ENCODE results near the gene RRAD. TPM values are rescaled to one million over a fixed set of nuclear protein-coding genes. Genes with fewer than 3 reads are reported as not detected.

RRAD gene
- total RNA-seq, 1 donor from 2014 or later = 135 TPM

- DNase-seq = no peak
- TF ChIP-seq CTCF (IDR thresholded peaks at IDR 0.05; ENCODE audit: borderline replicate concordance) = no peak
- H3K36me3 ChIP-seq = no peaks in the 10 kb centered on the region
- H3K27ac ChIP-seq (replicated peaks) = peak overlapping the region; percentile 12
- intact Hi-C loops (cut with micrococcal nuclease) = no loop called here
- H3K4me3 ChIP-seq = no peak overlapping the region
- peaks cover 11% of the 10 kb centered on the region for H3K4me1 ChIP-seq
- no peaks in the 10 kb centered on the region for H3K9me3 ChIP-seq (replicated peaks)
- H3K27me3 ChIP-seq (ENCODE audit: low read depth) = no peaks in the 10 kb centered on the region
Measured at GRCh38 chr16:66874079-66874775, 51.1 kb downstream of the RRAD start.

GRCh38 chr16:66873685-66874055, 51.7 kb downstream of the RRAD start:
- Histone ChIP-seq H3K27ac (replicated peaks) (peak overlapping the region; percentile 72), H3K27me3 (ENCODE audit: low read depth) (no peaks in the 10 kb centered on the region), H3K9me3 (replicated peaks) (no peaks in the 10 kb centered on the region), H3K4me3 (peak overlapping the region; percentile 56), H3K36me3 (no peaks in the 10 kb centered on the region), H3K4me1 (peaks cover 11% of the 10 kb centered on the region)
- intact Hi-C loops (cut with micrococcal nuclease) = no loop called here
- TF ChIP-seq CTCF (IDR thresholded peaks at IDR 0.05; ENCODE audit: borderline replicate concordance) = no peak
- no peak for DNase-seq

GRCh38 chr16:66872943-66873684, 52.2 kb downstream of the RRAD start:
- peak overlapping the region; percentile 72 for H3K27ac ChIP-seq (replicated peaks)

GRCh38 chr16:66872559-66872942, 52.8 kb downstream of the RRAD start:
- intact Hi-C loops (cut with micrococcal nuclease) = no loop called here
- Histone ChIP-seq H3K27ac (replicated peaks) (peak overlapping the region; percentile 72), H3K4me1 (peaks cover 11% of the 10 kb centered on the region), H3K27me3 (ENCODE audit: low read depth) (no peaks in the 10 kb centered on the region), H3K36me3 (no peaks in the 10 kb centered on the region), H3K9me3 (replicated peaks) (no peaks in the 10 kb centered on the region), H3K4me3 (peak overlapping the region; percentile 56)
- TF ChIP-seq CTCF (IDR thresholded peaks at IDR 0.05; ENCODE audit: borderline replicate concordance) = no peak
- DNase-seq = no peak

More at GRCh38 chr16:66872943-66873684, 52.2 kb downstream of the RRAD start:
- TF ChIP-seq CTCF (IDR thresholded peaks at IDR 0.05; ENCODE audit: borderline replicate concordance) = peak; percentile 96
- peak; percentile 92 for DNase-seq
- intact Hi-C loops (cut with micrococcal nuclease) = no loop called here
- H3K9me3 ChIP-seq (replicated peaks) = no peaks in the 10 kb centered on the region
- H3K4me1 ChIP-seq = peaks cover 11% of the 10 kb centered on the region
- no peaks in the 10 kb centered on the region for H3K36me3 ChIP-seq
- peak overlapping the region; percentile 56 for H3K4me3 ChIP-seq
- no peaks in the 10 kb centered on the region for H3K27me3 ChIP-seq (ENCODE audit: low read depth)

GRCh38 chr16:66871840-66872239, 53.5 kb downstream of the RRAD start:
- H3K4me3 ChIP-seq = no peak overlapping the region
- no peak for TF ChIP-seq CTCF (IDR thresholded peaks at IDR 0.05; ENCODE audit: borderline replicate concordance)
- DNase-seq = no peak
- H3K27ac ChIP-seq (replicated peaks) = no peak overlapping the region
- H3K9me3 ChIP-seq (replicated peaks) = no peaks in the 10 kb centered on the region
- H3K27me3 ChIP-seq (ENCODE audit: low read depth) = no peaks in the 10 kb centered on the region
- no peaks in the 10 kb centered on the region for H3K36me3 ChIP-seq
- peaks cover 11% of the 10 kb centered on the region for H3K4me1 ChIP-seq
- intact Hi-C loops (cut with micrococcal nuclease) = no loop called here

Other genes with a start within 250 kb of the RRAD start
- gene CMTM4, start 228.8 kb downstream of the RRAD start, total RNA-seq = 11.3 TPM
- gene DYNC1LI2, start 173.9 kb downstream of the RRAD start, total RNA-seq = 82.9 TPM
- not detected for gene TERB1, start 124.0 kb downstream of the RRAD start, total RNA-seq
- 28.4 TPM for gene NAE1, start 94.6 kb downstream of the RRAD start, total RNA-seq
- not detected for gene CA7, start 81.1 kb downstream of the RRAD start, total RNA-seq
- 2.8 TPM for gene PDP2, start 45.0 kb downstream of the RRAD start, total RNA-seq
- gene CDH16, start 6.7 kb downstream of the RRAD start, total RNA-seq = not detected
- 127 TPM for gene CIAO2B, start 8.9 kb upstream of the RRAD start, total RNA-seq
- gene CES2, start 10.0 kb upstream of the RRAD start, total RNA-seq = 88.5 TPM
- 1.0 TPM for gene CES3, start 35.7 kb upstream of the RRAD start, total RNA-seq
- 11.0 TPM for gene CES4A, start 63.1 kb upstream of the RRAD start, total RNA-seq
- 25.2 TPM for gene CBFB, start 103.6 kb upstream of the RRAD start, total RNA-seq
- gene PHAF1, start 184.4 kb upstream of the RRAD start, total RNA-seq = 10.4 TPM
- gene B3GNT9, start 225.5 kb upstream of the RRAD start, total RNA-seq = 9.8 TPM
- gene TRADD, start 234.4 kb upstream of the RRAD start, total RNA-seq = 9.8 TPM
- gene FBXL8, start 234.4 kb upstream of the RRAD start, total RNA-seq = 9.4 TPM
- gene HSF4, start 239.2 kb upstream of the RRAD start, total RNA-seq = 70.5 TPM
- gene NOL3, start 245.0 kb upstream of the RRAD start, total RNA-seq = 110 TPM

All from left ventricle myocardium inferior (tissue), 1 donor.